CD4-positive, alpha-beta T cell treated with Interleukin-10 for 1 hour (primary cell): ENCODE data around the gene USP28.
A peak's percentile ranks its signal among the peaks of the same experiment; 100 is the strongest.

Source experiments
- DNase-seq: peaks from one replicate; pipeline ENCODE4 v3.0.0-alpha.2; 2020

The USP28 gene

DNA sequence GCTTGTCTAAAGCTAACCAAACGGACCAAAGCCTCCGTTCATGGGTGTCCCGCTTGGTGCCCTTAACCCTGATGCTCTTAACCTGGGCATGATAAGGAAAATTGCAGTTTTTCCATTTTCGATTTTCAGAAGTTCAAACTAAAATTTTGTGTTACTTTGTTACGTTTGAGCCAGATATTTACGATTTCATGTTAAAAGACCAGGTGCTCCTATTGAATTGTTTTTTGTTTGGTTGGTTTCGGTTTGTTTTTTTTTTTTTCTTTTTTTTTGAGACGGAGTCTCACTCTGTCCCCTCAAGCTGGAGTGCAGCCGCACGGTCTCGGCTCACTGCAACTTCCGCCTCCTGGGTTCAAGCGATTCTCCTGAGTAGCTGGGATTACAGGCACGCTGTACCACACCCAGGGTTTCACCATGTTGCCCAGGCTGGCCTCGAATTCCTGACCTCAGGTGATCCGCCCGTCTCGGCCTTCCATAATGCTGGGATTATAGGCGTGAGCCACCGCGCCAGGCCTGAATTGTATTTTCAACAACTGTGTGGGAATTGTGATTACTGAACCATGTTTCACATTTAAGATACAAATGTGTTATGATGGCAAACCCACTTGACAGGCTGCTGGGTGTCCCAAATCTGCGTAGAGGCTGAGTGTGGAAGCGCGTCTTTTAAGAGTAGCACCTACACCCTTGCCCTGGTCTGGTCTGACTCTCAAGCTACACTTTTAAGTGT is 864 bp upstream of the USP28 start:
- no peak for DNase-seq

DNA sequence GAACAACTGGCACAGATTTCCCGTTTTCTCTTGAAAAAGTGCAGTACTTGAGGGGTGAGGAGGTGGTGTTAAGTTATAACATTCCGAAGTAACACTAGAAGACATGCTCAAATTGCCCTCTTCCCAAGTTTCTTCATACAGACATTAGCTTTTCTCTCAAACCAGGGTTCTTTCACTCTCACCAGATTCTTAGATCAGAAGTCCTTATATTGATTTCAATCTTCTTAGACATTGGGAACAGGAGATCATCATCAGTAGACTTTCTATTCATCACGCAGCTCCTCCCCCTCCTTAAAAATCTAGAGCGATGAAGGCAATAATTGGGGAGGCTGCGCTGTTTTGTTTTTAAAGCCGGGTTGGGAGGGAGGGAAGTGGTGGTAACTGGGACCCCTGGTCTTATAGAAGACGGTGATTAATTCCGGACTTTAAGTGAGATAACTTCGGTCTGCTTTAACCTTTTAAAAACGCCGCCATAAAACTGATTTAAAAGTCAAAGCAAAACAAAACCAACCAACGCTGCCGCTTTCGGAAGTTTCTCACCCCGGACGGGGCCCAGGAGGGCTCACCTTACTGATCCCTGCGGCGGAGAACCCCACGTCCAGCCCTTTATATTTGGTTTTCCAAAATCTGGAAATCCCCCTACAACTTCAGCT is 665 bp downstream of the USP28 start:
- DNase-seq: no peak

DNA sequence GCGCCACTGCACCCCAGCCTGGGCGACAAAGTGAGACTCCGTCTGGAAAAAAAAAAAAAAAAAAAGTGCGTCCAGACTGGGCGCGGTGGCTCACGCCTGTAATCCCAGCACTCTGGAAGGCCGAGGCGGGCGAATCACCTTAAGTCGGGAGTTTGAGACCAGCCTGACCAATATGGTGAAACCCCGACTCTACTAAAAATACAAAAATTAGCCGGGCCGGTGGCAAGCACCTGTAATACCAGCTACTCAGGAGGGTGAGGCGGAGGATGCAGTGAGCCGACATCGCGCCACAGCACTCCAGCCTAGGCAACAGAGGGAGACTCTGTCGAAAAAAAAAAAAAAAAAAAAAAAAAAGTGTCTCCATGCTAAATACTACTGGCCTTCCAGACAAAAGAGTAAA is 1.3 kb downstream of the USP28 start:
- DNase-seq: no peak

DNA sequence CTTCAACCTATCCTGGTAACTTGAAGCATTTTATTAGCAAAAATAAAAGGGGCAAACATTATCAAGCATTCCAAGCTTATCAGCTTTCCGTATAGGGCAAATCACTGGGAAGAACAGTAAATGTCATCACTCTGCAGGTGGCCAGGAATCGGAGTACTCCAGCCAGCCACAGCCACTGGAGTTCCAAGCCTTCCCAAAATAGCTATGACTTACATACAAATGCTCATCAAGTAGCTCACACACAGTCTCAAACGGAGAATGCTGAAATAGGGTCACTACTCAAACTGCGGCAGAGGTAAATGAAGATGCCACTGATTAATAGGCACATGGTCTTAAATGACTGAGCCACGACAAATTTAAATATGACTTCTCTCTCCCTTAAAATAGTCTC is 2.1 kb downstream of the USP28 start:
- DNase-seq: no peak

DNA sequence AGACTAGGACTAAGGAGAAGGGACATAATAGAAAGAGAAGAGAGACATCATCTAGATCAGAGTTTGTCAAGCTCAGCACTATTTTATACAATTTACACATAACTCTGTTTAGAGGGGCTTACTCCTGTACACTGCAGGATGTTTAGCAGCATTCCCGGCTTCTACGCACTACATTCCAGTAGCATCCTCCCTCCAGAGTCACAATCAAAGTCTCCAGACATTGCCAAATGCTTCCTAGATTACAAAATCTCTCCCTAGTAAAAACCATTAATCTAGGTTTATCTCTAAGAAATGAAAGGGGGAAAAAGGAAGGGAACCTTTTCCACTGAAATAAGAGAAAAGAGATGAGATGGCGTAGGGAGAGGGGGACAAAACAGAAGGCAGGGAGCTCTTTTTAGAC is 4.0 kb downstream of the USP28 start:
- no peak for DNase-seq

DNA sequence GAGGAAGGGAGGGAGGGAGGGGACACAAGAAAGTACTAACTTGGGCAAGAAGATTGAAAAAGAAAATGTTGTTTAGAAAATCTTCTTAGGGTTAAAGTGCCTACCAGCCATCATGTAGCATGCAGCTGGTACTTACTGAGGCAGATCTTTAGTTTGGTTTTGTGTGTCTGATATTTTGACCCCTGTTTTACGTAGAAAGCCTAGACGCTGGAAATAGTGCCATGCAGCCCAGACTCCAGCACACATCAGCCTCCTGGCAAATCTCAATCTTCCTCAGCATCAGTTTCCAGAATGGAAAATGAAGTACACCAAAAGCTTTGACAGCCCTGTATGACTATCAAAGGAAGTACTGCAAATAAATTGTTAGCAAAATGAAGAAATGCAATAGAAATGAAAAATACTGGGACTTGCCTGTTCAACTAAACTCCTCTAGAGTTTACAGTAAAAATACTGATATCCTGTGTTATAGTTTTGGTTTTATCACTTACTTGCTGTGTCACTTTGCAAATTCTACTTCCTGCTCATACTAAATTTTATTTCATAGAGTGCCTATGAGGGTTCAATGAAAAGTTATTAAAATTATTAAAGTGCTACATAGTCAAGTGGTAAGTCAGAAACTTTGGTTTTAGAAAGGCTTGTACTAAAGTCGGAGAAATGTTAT is 7.4 kb downstream of the USP28 start:
- no peak for DNase-seq

DNA sequence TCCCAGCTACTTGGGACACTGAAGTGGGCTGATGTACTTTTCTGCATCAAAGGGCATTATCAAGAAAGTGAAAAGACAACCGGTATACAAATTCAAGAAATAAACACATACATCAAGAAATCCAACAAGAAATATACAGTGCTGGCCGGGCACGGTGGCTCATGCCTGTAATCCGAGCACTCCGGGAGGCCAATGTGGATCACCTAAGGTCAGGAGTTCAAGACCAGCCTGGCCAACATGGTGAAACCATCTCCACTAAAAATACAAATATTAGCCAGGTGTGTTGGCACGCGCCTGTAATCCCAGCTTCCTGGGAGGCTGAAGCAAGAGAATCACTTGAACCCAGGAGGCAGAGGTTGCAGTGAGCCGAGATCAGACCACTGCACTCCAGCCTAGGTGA is 9.5 kb downstream of the USP28 start:
- no peak for DNase-seq

DNA sequence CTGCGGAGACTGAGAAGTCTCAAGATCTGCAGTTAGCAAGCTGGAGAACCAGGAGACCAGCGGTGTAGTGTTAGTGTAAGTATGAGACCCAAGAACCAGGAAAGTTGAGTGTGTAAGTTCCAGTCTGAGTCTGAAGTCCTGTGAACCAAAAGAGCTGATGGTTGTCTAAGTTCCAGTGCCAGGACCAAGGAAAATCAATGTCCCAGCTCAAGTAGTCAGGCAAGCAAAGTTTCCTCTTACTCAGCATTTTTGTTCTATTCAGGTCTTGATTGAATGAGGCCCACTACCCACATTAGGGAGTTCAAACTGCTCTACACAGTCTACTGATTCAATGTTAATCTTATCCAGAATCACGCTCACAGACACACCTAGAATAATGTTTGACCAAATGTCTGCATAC is 11.0 kb downstream of the USP28 start:
- DNase-seq: no peak

DNA sequence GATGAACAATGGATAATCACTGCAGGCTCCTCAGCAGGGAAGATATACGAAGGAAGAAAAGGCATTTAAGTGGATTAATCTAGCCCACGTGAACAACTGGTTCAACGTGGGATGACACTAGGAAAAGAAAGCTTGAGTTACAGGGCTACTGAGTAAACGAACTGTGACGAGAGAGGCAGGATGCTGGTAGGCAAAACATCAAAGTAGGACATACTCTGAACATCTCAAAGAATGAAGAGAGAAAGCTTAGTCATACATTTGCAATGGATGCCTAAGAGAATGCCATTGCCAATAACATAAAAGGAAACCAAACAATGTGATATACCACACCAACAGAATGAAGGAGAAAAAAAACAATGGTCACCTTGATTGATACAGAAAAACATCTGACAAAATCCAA is 12.9 kb downstream of the USP28 start:
- no peak for DNase-seq

DNA sequence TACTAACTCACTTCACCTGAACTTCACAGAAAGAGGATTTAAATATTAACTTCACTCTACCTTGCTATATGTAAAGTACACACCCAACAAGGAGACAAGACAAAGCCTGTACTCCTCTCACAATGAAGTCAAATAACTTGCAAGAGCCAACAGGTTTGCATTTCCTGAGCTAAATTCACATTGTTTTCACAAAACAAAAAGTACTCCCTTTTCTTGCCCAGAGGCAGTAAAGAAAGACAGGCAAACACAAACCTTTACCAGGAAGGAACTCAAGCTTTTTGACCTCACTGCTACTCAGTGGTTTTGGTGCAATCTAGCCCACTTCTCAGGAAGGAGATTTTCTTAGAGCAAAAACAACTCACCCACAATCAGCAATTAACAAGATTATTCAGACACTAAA is 15.7 kb downstream of the USP28 start:
- DNase-seq: peak; percentile 18

DNA sequence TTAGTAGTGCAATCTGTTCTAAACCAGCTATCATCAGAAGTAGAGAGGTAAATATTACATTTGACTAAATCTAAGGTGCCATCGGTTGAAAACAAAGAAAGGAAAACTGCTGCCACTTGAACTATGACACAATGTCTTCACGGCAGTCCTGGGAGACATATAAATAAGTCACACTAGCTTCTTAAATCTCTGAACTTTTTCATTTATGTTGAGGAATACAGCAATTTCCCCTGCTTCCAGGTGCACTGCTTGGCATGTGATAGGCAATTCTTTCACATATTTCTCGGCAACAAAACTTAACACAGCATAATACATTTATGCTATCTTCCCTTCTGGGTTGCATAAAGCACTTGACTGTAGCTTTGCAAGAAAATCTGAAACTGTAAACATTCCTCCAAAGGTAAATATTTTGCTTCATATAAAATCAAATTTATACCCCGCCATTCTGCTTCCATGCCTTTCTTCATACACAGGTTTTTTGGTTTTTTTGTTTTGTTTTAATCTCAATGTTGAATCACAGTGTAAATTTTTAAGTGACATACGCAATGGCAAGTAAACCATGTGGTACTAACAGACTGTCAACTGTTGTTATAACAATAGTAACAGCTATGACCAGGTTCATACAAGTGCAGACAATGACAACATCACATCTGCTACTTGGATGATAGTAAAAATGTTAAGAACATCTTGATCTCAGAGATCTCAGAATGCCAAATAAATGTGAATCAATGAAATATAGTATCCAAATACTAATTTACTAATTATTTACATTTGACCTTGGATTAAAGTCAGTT is 18.2 kb downstream of the USP28 start:
- no peak for DNase-seq

DNA sequence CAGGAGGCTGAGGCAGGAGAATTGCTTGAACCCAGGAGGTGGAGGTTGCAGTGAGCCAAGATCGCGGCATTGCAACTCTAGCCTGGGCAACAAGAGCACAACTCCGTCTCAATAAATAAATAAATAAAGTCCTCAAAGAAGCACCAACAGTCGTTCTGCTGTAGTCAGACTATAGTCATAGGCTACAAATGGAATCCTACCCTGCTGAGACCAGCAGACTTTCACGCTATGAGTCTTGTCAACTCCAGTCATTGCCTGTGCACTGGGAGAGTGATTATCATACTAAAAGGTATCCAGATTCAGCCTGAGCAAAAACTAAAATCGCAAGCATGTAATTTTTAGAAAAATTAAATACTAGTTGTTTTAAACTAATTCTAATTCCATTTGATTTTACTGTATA is 19.6 kb downstream of the USP28 start:
- DNase-seq: no peak

DNA sequence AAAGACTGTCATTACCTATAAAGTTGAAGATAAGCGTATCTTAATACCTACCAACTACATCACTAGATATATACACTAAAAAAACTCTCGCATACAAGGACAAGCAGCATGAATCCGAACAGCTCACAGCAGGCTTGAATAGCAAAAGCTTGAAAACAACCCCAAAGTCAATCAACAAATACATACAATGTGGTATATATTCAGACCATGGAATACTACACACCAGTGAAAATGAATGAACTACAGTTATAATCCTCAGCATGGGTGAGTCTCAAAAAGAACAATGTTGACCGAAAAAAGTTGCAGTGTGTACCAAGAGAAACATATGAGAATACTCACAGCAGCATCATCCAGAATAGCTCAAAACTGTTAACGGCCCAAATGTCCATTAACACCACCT is 25.2 kb downstream of the USP28 start:
- DNase-seq: no peak

DNA sequence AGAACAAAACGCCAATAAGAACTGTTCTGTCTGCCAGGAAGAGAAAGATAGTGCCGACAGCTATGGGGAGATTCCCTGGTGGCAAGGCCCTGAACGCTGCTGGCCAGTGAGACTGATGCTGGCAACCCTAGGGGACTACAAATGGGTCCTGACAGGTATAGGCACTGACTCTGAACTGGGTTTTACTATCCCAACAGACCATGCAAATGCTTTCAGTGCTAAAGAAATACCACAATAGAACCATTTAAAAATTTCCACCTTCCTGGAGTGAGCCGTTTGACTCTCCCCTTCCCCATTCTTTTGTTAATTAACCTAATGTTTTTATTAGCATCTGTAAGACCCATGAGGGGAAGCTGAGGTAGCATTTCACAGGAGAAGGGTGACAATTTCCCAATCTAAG is 25.7 kb downstream of the USP28 start:
- DNase-seq: no peak

DNA sequence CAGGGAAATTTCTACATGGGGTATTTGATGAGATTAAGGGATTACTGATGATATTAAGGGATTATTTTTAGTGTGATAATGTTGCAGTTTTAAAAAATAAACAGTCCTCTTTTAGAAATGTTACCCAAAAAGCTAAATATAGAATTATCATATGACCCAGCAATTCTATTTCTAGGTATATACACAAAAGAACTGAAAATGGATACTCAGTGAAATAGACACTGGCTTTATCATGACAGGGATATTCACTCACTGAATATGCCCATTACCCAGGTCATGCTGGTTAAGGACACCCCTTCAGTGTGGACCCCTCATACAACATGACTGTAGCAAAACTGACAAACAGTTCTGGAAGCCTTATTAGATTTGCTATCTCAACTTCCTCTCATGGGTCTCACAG is 27.8 kb downstream of the USP28 start:
- DNase-seq: no peak

DNA sequence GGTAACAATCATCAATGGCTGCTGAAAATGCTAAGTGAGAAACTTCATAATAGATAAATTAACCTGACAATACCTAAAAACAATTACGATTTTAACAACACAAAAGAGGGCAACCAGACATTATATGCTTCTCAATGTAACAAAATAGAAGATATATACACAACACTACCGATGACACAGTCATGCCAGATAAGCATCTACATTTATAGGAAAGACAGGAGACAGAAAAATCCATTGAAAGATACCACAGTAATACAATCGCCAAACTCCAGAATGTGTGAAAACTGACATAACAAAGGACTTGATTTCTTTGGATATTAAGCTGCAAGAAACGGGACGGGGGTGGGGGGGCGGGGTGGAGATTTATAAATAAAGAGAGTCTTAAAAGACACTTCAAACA is 28.3 kb downstream of the USP28 start:
- no peak for DNase-seq

DNA sequence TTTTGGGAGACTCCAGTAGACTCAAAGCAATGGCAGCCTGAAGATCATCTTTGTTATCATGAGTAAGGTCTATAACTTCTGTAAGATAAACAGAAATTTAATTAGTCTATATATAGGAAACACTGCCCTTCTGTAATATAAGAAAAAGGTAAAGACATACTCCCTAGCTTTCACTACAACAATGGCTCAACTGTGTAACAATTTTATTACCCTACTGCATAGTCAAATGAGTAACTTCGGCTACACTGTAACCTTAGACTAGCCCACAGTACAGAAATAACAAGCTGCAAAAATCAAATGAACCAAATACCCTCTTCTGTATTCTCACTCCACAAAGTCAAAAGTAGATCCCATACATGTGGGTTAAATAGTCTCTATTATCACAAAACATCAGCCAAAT is 33.7 kb downstream of the USP28 start:
- DNase-seq: no peak

DNA sequence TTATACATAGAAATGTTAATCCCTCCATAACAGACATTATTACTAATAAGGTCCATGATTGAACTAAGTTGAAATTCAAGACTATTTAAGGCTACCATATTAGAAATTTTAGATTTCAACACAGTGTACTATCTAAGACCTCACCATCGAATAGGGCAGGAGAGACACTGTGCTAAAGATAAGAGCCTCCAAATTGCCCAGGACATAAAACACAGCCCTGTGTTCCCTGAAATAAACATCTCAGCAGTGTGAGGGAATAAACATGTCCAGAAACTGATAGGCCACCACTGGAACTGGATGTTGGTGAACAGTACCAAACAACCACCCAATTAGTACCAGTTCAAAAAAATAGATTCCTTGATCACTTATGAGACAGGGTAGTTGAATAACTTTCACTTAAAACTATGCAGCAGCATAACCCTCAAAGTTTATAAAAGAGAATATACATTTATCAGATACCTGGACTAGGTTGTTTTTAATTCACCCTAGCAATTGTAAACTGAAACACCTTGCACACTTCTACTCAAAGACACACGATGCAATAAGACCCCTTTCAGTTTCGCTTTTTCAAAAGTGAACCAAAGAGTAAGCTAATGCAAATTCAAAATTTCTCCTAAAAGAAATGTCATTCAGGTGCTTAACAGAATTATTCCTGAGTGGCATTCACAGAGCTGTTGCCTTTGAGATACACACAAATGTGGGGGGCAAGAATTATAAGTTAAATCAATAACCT is 34.3 kb downstream of the USP28 start:
- DNase-seq: no peak

DNA sequence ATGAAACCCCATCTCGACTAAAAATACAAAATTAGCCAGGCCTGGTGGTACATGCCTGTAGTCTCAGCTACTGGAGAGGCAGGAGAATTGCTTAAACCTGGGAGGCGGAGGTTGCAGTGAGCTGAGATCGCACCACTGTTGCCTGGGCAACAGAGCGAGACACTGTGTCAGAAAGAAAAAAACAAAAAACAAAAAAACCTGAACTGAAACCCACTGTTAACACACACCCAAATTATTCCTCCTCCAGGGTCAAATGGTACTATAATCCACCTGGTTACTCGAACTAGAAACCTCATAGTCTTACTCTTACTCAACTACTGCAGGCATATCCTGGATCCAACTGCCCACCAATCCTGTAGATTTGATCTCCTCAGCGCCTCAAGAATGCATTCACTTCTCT is 35.5 kb downstream of the USP28 start:
- DNase-seq: no peak

DNA sequence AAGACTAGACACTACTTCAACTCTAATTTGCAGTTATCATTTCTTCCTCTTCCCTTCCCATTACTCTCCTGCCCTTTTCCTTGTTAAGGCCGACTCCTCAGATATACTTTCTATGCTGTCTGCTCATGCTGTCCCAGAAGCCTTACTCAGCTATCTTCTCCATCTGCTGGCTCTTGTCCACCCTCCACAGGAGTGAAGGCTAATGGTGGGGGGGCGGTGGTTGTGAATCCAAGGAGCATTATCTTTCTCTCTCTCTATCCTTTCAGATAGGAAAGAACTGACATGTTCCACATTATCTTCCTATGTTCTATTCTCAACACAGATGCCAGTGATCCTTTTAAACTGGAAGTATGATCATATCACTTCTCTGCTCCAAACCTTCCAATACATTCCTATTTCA is 37.4 kb downstream of the USP28 start:
- DNase-seq: no peak

DNA sequence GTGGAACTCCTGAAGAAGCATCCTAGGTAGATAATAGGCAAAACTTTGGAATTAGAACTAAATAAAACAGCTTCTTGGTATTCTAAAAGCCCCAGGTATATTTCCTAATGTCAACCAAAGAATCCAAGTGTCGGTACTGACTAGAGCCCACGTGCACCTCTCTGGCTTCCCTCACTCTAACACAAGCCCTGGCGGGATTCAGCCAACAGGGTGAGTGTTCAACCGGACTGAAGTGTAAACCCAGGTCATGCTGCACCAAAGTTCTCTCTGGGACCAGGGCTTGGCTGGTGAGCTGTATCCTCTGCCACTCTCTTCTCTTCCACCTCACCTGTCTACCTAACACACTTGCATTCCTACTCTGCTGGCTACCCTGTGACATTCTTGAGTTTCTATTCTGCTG is 40.1 kb downstream of the USP28 start:
- DNase-seq: no peak

DNA sequence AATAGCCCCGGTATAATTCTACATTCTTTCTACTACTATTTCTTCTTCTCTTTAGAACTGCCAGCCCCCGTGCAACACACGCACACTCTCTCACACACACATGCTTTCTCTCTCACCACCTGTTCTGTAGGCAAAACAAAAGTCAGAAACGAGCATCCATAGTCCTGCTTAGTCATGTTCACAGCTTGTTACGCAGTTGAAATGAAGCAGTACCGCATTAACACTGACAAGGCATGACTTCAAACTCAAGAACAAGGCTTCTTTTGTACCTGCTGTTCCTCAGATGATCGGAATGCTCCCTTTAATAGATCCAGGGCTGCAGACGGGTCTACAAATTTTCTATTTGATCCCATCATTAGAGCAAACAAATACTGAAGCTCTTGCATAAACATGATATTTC is 42.2 kb downstream of the USP28 start:
- no peak for DNase-seq

DNA sequence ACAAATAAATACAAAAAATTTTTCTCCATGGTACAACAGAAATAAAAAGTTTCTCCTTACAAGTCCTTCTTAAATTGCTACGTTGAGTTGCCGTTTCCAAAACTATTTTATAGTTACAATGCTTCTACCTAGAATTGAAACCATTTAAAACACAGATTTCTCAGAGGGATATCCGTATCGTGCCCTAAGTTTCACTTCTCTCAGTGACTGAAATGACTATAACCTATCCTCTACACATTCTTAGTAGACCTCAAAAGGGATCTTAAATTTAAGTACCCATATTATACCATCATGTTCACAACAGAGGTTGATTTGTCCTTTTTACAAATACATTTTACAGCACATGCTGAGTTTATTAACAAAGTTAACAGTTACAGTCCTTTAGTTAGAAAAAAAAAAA is 44.1 kb downstream of the USP28 start:
- DNase-seq: no peak
